Astrocyte (in vitro differentiated cells and primary cell): ENCODE data around the gene TNFRSF9. TPM values are rescaled to one million over a fixed set of nuclear protein-coding genes. Genes with fewer than 3 reads are reported as not detected.

Experiments used
- DNase-seq: peaks from one replicate; pipeline ENCODE4 v3.0.0-alpha.2; 2010; ENCODE audit warnings: low read depth
- FAIRE-seq: peaks from 2 replicates; lab custom pipeline; 2011; peaks lifted over from hg19 to GRCh38; lab: Jason Lieb, UNC
- H2AFZ ChIP-seq: 2 replicates; pipeline ENCODE4 v1.6.0; 2012; ENCODE audit warnings: low read depth, low read length, inconsistent platforms
- H3K27ac ChIP-seq: 2 replicates; pipeline ENCODE4 v1.5.1; 2011; ENCODE audit warnings: low read depth, low read length, inconsistent platforms
- H3K27me3 ChIP-seq: 2 replicates; pipeline ENCODE4 v1.6.0; 2011; ENCODE audit warnings: low read length, inconsistent platforms; ENCODE audit not compliant: insufficient read depth
- H3K36me3 ChIP-seq: 2 replicates; pipeline ENCODE4 v1.5.1; 2011; ENCODE audit warnings: low read length, inconsistent platforms; ENCODE audit not compliant: insufficient read depth
- H3K4me1 ChIP-seq: 2 replicates; pipeline ENCODE4 v1.5.1; 2011; ENCODE audit warnings: low read length, inconsistent platforms; ENCODE audit not compliant: insufficient read depth
- H3K4me2 ChIP-seq: 2 replicates; pipeline ENCODE4 v1.6.0; 2012; ENCODE audit warnings: low read length, inconsistent platforms
- H3K4me3 ChIP-seq: 2 replicates; pipeline ENCODE4 v1.5.1; 2011; ENCODE audit warnings: low read depth, mild to moderate bottlenecking, low read length, inconsistent platforms; ENCODE audit not compliant: insufficient read depth
- H3K79me2 ChIP-seq: 2 replicates; pipeline ENCODE4 v1.6.0; 2012; ENCODE audit warnings: mild to moderate bottlenecking, low read length, inconsistent platforms; ENCODE audit not compliant: insufficient read depth
- H3K9ac ChIP-seq: 2 replicates; pipeline ENCODE4 v1.6.0; 2012; ENCODE audit warnings: mild to moderate bottlenecking, low read length, inconsistent platforms
- H3K9me3 ChIP-seq: 2 replicates; pipeline ENCODE4 v1.5.1; 2012; ENCODE audit warnings: low read depth, mild to moderate bottlenecking, low read length, inconsistent platforms; ENCODE audit not compliant: insufficient read depth
- H4K20me1 ChIP-seq: 2 replicates; pipeline ENCODE4 v1.6.0; 2012; ENCODE audit warnings: low read length, inconsistent platforms; ENCODE audit not compliant: insufficient read depth
- H3K27ac Mint-ChIP-seq: one replicate; pipeline ENCODE4 v1.8.0; 2021; ENCODE audit warnings: mild to moderate bottlenecking, mixed read lengths; ENCODE audit not compliant: unreplicated experiment
- H3K27me3 Mint-ChIP-seq: one replicate; pipeline ENCODE4 v1.8.0; 2021; ENCODE audit warnings: low read depth, mixed read lengths; ENCODE audit not compliant: unreplicated experiment
- H3K36me3 Mint-ChIP-seq: one replicate; pipeline ENCODE4 v1.8.0; 2021; ENCODE audit warnings: low read depth, mixed read lengths; ENCODE audit not compliant: unreplicated experiment
- H3K4me1 Mint-ChIP-seq: one replicate; pipeline ENCODE4 v1.8.0; 2021; ENCODE audit warnings: low read depth, mixed read lengths; ENCODE audit not compliant: unreplicated experiment
- H3K4me3 Mint-ChIP-seq: one replicate; pipeline ENCODE4 v1.8.0; 2021; ENCODE audit warnings: mild to moderate bottlenecking, moderate library complexity, mixed read lengths; ENCODE audit not compliant: unreplicated experiment
- H3K9me3 Mint-ChIP-seq: one replicate; pipeline ENCODE4 v1.8.0; 2021; ENCODE audit warnings: mild to moderate bottlenecking, mixed read lengths; ENCODE audit not compliant: unreplicated experiment
- EZH2 ChIP-seq: IDR thresholded peaks from 2 replicates; pipeline ENCODE4 v1.6.1; 2012; ENCODE audit warnings: mild to moderate bottlenecking, low read length, inconsistent platforms; ENCODE audit not compliant: insufficient read depth
- total RNA-seq: library from RNA; stranded (reverse); gene quantifications from 2 replicates; pipeline ENCODE4 v1.2.1, GENCODE V29; 2021
- TF ChIP-seq, protein P1 (sequence below): IDR thresholded peaks from 2 replicates; pipeline ENCODE4 v1.5.1; 2011; ENCODE audit warnings: low read depth, mild to moderate bottlenecking, inconsistent platforms, low read length, moderate library complexity; ENCODE audit not compliant: insufficient read depth

The TNFRSF9 gene
- total RNA-seq, 1 donor from 2014 or later: 3.4 TPM

DNA sequence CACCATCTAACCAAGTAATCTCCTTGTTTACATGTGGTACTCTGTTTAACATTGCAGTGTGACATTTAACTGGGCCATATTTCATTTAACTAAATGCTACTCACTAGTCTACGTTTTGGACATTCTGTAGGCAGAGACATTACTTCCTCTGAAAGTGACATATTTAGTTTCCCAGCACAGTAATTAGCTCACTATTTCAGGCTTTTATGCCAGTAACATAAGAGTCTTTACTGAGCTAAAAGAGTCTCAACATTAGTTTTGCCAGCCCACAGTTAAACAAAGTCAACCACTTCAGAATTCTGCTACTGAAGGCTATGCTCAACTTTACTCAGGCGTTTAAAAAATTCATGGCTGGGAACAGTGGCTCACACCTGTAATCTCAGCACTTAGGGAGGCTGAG lies 2.6 kb upstream of the TNFRSF9 start:
- Histone ChIP-seq H3K79me2 (no peaks in the 10 kb centered on the region), H3K36me3 (no peaks in the 10 kb centered on the region), H3K27me3 (peaks cover 11% of the 10 kb centered on the region), H3K9ac (no peak overlapping the region), H3K4me1 (peaks cover 14% of the 10 kb centered on the region), H4K20me1 (no peaks in the 10 kb centered on the region), H2AFZ (no peak overlapping the region), H3K4me3 (no peak overlapping the region), H3K27ac (no peak overlapping the region), H3K9me3 (no peaks in the 10 kb centered on the region), H3K4me2 (no peak overlapping the region)
- Mint-ChIP-seq H3K36me3 (no peaks in the 10 kb centered on the region), H3K4me1 (peaks cover 16% of the 10 kb centered on the region), H3K9me3 (no peaks in the 10 kb centered on the region), H3K4me3 (no peak overlapping the region), H3K27ac (no peak overlapping the region), H3K27me3 (peaks cover 4% of the 10 kb centered on the region)
- DNase-seq (no peak), FAIRE-seq (no peak)
- no peak for TF ChIP-seq EZH2
- TF ChIP-seq, protein P1, sequence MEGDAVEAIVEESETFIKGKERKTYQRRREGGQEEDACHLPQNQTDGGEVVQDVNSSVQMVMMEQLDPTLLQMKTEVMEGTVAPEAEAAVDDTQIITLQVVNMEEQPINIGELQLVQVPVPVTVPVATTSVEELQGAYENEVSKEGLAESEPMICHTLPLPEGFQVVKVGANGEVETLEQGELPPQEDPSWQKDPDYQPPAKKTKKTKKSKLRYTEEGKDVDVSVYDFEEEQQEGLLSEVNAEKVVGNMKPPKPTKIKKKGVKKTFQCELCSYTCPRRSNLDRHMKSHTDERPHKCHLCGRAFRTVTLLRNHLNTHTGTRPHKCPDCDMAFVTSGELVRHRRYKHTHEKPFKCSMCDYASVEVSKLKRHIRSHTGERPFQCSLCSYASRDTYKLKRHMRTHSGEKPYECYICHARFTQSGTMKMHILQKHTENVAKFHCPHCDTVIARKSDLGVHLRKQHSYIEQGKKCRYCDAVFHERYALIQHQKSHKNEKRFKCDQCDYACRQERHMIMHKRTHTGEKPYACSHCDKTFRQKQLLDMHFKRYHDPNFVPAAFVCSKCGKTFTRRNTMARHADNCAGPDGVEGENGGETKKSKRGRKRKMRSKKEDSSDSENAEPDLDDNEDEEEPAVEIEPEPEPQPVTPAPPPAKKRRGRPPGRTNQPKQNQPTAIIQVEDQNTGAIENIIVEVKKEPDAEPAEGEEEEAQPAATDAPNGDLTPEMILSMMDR: no peak

- Mint-ChIP-seq H3K4me3 (peak overlapping the region; percentile 56), H3K4me1 (peaks cover 16% of the 10 kb centered on the region), H3K36me3 (no peaks in the 10 kb centered on the region), H3K27ac (no peak overlapping the region), H3K9me3 (no peaks in the 10 kb centered on the region), H3K27me3 (peaks cover 4% of the 10 kb centered on the region)
- H3K4me1 ChIP-seq: peaks cover 14% of the 10 kb centered on the region
- no peaks in the 10 kb centered on the region for H4K20me1 ChIP-seq
- no peaks in the 10 kb centered on the region for H3K9me3 ChIP-seq
- no peak for TF ChIP-seq EZH2
- TF ChIP-seq, protein P1: no peak
- no peaks in the 10 kb centered on the region for H3K36me3 ChIP-seq
- no peak overlapping the region for H3K27ac ChIP-seq
- H3K4me2 ChIP-seq: peak overlapping the region; percentile 82
- no peak overlapping the region for H3K9ac ChIP-seq
- peaks cover 14% of the 10 kb centered on the region for H3K27me3 ChIP-seq
- DNase-seq (peak; percentile 41), FAIRE-seq (no peak)
- H3K79me2 ChIP-seq: no peaks in the 10 kb centered on the region
- H3K4me3 ChIP-seq: peak overlapping the region; percentile 25
- H2AFZ ChIP-seq: peak overlapping the region; percentile 92
Observed at GRCh38 chr1:7942214-7942921, 1.7 kb upstream of the TNFRSF9 start.

DNA sequence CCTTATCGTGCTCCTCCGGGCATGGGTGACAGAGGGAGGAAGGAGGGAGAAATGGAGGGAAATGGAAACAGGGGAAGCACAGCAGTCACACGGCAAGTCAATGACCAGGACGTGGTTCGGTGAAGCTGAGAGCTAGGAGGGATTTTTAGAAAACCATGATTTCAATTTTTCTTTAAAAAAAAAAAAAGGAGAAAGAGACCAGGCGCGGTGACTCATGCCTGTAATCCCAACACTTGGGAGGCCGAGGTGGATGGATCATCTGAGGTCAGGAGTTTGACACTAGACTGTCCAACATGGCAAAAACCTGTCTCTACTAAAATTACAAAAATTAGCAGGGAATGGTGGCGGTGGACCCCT lies 776 bp upstream of the TNFRSF9 start:
- no peaks in the 10 kb centered on the region for H3K9me3 Mint-ChIP-seq
- Histone ChIP-seq H2AFZ (no peak overlapping the region), H3K27ac (no peak overlapping the region), H4K20me1 (no peaks in the 10 kb centered on the region), H3K4me2 (peak overlapping the region; percentile 82), H3K4me1 (peaks cover 14% of the 10 kb centered on the region), H3K36me3 (no peaks in the 10 kb centered on the region), H3K27me3 (peaks cover 14% of the 10 kb centered on the region), H3K9me3 (no peaks in the 10 kb centered on the region), H3K79me2 (no peaks in the 10 kb centered on the region), H3K9ac (no peak overlapping the region), H3K4me3 (no peak overlapping the region)
- no peak for FAIRE-seq
- no peak for DNase-seq
- H3K36me3 Mint-ChIP-seq: no peaks in the 10 kb centered on the region
- no peak overlapping the region for H3K4me3 Mint-ChIP-seq
- peaks cover 4% of the 10 kb centered on the region for H3K27me3 Mint-ChIP-seq
- H3K4me1 Mint-ChIP-seq: peaks cover 16% of the 10 kb centered on the region
- peak overlapping the region; percentile 35 for H3K27ac Mint-ChIP-seq
- TF ChIP-seq, protein P1: no peak
- TF ChIP-seq EZH2: no peak
